C4-2B (cell line): Measurements from ENCODE around the gene GRHL3.

Experiments used
- CTCF ChIP-seq: fragments of 450-650 bp; conservative IDR thresholded peaks from 2 replicates; pipeline ENCODE4 v1.5.1; 2017; ENCODE audit warnings: mild to moderate bottlenecking
- ZFX ChIP-seq: fragments of 450-650 bp; IDR thresholded peaks from 2 replicates; pipeline ENCODE4 v1.6.1; 2017

GRCh38 chr1:24303600-24303999, 15.6 kb upstream of the GRHL3 start:
- no peak for TF ChIP-seq CTCF
- no peak for TF ChIP-seq ZFX
